ENCODE data around the gene EPS15.

The EPS15 gene

DNA sequence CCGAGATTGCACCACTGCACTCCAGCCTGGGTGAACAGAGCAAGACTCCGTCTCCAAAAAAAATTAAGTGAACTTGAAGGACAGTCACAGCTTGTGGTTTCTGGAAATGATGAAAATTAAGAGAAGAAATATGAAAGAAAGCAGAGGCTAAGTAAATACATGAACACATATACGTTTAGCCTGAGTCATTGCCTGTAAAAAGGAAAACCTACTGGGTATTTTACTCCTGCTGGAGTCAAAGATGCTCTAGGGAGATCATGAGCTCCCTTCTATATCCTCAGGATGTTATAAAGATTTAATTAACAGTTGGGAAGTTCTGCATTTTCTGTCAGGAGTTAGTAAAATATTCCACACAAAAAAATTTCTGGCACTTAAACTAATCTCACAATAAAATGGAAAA lies 145.2 kb downstream of the EPS15 start:
- DNase-seq (ENCODE audit: low spot score): no peak

DNA sequence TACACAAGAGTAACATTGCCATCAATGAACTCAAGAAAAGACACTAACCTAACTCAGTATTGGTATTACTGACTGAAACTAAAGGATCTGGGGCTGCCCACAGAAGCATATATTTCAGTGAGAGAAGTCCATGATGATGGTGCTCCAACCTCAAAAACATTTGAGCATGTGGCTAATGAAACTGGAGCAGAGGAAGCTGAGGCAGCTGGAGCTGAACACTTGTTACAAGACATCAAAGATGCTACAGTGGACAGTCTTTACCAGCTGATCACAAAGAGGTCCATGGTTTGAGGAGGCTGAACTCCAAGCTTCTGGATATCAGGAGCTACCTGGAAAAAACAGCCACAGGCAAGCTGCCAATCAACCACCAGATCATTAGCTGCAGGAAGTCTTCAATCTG lies 146.5 kb downstream of the EPS15 start:
- no peak for DNase-seq (ENCODE audit: low spot score)

DNA sequence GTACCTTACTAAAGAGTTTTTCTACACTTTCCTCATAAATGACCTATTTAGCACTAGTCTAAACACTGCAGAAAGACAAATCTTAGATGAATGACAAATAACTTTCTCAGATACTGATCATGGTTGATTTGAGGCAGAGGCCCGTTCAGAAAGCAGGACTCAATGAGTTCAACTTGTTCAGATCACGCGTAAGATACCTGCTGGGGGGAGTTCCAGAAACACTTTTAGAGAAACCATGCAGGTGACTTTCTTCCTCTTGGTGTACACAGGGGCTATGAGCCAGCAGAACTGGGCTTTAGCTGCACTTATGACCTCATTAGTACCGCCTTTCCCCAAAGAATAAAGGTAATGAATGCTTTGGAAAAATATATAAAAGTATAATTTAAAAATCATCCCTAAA lies 149.9 kb downstream of the EPS15 start:
- DNase-seq (ENCODE audit: low spot score): no peak

DNA sequence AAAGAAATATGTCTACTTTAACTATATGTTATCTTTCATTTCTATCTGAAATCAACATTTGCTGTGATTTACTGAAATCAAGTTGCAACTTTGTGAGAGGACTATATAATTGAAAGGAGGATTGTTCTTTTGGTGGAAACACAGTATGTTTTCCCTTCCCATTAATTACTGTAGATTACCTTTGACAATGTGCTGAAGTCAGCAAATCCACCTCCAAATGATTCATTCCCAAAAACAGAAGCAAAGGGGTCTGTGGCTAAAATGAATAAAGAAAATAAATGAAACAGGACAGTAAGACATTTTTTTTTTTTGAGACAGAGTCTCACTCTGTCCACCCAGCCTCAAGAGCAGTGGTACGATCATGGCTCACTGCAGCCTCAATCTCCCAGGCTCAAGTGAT lies 153.3 kb downstream of the EPS15 start:
- no peak for DNase-seq (ENCODE audit: low spot score)

DNA sequence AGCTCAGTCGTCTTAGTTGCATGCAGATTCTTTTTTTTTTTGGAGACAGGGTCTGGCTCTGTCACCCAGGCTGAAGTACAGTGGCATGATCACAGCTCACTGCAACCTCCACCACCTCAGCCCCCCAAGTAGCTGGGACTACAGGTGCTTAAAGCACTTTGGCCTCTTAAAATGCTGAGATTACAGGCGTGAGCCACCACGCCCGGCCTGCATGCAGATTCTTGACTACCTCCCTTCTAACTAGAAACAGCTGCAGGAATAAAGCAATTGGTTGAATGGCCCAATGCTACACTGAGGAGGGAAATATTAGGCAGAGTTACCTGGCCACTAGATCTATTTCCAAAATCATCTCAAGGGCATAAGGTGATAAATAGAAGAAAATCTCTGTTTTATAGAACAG lies 159.2 kb downstream of the EPS15 start:
- DNase-seq (ENCODE audit: low spot score): no peak

DNA sequence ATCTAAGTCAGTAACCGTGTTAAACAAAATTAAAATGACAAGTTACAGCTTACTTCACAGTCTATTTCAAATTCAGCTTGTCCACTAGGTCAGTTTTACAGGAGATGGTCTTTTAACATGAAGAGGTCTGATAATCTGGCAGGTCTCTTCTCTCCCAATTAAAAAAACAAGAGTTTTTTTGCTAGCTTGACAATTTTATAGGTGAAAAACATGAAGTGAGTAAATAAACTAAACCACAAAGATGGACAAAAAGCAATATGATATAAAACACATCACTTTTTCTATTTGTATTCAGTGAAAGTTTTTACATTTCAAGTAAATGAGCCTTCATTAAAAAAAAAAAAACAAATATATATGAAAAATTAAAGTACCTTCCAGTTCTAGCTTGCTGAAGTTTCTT lies 163.7 kb downstream of the EPS15 start:
- no peak for DNase-seq (ENCODE audit: low spot score)

DNA sequence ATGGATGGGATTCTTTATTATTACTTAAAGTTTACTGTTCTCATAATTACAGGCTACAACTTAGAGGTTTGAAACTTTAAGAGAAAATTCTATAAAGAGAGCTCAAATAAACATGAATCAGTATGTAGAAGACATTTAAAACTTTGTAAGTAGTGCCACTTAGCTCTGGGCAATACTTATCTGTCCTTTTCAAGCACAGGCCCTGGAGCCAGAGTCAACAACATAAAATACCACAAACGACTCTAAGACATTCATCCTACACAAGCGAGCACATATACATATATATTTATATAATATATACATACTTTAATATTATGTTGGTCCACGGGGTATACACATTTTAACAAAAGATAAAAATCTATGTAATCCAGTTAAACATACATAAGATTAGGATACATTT lies 164.7 kb downstream of the EPS15 start:
- no peak for DNase-seq (ENCODE audit: low spot score)

DNA sequence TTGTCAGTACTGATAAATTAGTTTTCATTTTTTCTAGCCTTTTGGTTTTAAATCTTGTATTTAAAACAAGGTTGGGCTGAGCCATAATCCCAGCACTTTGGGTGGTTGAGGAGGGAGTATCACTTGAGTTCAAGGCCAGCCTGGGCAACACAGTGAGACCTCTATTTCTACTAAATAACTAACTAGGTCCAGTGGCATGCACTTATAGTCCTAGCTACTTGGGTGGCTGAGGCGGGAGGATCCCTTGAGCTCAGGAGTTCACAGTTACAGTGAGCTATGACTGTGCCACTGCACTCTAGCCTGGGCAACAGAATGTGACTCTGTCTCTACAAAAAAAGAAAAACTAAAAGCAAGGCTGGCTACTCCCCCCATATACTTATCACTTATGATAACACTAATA lies 167.2 kb downstream of the EPS15 start:
- DNase-seq (ENCODE audit: low spot score): no peak

DNA sequence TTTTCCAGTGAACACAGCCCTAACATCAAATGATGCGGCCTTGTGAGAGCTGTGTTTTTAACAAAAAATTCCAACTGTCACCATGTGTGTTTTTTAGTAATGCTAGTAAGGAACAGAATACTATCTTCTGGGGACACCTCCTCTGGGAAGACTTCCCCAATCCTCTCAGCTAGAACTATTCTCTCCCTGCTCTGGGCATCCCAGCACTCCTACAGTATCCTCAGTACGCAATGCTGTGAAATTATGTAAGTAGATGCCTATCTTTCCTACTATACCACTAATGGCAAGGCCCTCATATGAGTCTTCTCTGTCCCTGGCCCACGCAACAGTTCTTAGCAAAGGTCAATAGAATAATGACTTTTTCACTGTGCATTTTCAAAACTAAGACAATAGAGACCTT lies 169.2 kb downstream of the EPS15 start:
- DNase-seq (ENCODE audit: low spot score): no peak

DNA sequence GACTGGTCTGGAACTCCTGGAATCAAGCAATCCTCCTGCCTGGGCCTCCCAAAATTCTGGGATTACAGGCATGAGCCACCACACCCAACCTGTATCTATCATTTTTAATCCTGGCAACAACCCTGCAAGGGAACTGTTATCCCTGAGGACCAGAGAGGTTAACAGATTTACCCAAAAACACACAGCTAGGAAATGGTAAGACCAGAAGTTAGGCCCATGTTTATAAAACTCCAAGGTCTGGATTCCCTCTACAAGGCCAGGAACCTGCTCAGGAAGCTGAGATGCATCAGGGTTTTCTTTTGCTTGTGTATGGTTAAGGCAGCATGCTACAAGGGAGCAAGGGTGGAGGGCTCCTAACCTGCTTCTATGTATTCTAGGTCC lies 170.9 kb downstream of the EPS15 start:
- no peak for DNase-seq (ENCODE audit: low spot score)

DNA sequence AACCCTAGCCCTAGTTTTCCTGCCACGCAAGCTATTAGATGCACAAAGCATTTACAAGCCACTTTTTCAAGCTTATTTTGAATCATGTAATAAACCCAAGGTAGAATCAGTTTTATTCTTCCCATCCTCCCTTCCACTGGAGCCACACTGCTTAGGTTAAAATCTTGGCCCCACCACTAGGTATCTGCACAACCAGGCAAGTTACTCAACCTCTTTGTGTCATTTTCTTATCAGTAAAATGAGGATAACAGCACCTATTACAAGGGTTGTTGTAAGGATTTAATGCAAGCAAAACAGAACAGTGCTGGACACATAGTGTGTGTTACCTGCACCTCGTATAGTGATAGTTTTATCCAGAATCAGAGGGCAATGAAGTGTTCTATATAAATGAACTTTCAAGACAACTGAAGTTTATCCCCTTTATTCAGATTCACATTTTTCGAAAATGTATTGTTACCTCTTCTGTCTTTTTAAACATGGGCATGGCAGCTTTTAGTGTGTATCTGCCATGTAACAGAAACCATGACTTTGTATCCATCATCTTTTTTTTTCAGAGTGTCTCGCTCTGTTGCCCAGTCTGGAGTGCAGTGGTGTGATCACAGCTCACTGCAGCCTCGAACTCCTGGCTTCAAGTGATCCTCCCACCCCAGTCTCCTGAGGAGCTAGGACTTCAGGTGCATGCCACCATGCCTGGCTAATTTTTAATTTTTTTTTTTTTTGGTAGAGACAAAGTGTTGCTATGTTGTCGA lies 171.5 kb downstream of the EPS15 start:
- DNase-seq (ENCODE audit: low spot score): no peak

DNA sequence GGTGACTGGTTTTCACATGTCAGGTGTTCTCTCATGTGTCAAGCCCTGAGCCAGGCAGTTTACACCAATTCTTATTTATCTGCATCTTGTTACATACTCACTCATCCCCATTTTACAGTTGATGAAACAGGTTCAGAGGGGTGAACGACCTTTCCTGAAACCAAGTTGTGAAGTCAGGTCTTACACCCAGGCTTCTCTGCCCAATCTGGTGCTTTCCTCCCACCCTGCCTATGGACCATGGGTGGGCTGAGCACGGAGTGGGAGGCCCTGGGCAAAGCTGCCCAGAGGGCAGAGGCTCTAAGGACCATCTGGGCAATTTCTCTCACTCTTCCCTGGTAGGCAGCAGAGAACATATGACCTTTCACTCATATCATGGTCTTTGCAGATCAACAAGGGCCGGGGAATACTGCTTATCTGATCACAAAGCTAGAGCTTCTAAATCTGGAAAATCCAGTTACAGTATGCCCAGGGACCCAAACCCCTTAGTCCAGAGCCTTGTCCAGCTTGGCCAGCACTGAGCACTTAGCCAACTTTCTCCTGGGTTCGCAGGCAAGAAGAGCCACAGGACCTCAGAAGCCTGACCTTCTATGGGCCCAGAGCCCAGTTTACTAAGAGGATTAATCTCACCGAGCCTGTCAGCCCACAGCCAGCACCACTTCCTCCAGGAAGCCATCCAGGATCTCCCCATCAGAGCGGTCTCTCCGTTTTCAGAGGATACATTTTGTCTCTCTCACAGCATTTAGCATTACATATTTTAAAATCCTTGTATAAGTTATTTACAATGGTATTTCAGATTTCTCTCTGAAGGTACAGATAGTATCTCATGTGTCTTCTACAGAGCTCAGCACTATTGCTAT lies 172.8 kb downstream of the EPS15 start:
- no peak for DNase-seq (ENCODE audit: low spot score)

DNA sequence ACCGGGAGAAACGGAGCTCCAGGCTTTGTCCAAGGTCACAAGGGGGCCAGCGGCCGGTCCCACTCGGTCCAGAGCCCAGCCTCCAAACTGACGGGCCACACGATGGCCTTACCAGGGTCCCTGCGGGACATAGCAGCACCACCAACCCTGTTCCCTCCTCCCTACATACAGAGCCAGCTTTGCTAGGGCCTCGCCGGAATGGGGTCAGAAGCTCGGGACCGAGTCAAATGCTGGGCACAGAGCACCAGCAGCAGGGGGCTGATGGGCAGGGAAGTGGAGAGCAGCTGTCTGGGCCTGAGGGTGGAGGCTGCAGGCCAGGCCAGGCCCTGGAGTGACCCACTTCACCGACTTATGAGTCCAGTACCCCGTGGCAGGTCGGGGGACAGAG lies 173.8 kb downstream of the EPS15 start:
- no peak for DNase-seq (ENCODE audit: low spot score)

DNA sequence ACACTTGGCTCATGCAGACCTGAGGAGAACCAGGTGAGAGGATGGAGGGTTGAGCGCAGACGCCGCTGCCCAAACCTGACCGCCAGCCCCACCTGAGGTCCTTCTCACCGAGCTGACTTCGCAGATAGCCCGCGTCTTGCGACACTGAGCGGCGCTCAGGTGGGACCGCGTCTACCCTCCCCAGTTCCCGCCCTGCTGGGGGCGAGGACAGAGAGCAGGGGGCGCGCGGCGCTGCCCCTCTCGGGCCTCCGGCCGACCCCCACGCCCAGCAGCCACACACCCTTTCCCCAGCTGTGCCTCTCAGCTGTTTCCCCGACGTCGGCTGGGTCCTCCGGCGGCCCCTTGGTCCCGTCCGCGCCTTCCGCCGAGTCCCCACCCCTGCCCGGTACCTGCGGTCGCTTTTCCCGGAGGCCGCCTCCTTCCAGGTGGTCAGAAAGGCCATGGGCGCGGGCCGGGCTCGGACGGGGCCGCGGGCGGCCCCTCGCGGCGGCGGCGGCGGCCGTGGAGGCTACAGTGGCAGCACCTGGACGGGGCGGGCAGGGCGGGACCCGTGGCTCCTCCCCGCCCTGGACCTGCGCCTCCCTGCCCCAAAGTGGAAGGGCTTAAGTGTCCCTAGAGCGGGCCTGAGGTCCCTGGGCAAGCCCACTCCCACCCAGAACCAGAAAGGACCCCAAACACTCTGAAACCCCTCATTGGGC lies 174.3 kb downstream of the EPS15 start:
- no peak for DNase-seq (ENCODE audit: low spot score)

DNA sequence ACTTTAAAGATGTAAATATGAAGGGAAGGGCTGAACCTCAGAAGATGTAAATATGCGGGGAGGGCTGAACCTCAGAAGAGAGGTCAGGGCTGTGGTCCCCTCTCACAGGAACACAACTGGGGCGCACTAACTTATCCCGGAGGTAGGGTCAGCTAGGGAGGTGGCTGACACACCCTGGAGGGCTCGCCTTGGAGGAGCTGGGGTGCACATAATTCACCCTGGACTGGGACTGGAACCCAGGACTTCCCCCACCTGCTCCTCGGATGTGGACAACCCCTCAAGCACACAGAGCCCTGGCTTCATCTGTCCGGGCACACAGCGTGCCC lies 174.8 kb downstream of the EPS15 start:
- DNase-seq (ENCODE audit: low spot score): no peak

DNA sequence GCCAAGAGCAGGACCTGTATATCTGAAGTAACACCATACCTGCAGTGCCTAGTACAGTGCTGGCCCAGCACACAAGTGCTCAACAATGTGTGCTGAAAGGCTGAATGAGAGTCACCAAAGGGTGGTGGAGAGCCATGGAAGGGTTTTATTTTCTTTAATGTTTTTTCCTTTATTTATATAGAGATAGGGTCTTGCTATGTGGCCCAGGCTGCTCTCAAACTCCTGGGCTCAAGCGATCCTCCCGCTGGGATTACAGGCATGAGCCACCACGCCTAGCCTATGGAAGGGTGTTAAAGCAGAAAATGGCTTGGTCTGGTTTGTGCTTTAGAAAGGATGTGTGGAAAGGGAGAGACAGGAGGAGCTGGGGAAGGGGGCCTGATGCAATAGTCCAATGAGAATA lies 175.4 kb downstream of the EPS15 start:
- no peak for DNase-seq (ENCODE audit: low spot score)

DNA sequence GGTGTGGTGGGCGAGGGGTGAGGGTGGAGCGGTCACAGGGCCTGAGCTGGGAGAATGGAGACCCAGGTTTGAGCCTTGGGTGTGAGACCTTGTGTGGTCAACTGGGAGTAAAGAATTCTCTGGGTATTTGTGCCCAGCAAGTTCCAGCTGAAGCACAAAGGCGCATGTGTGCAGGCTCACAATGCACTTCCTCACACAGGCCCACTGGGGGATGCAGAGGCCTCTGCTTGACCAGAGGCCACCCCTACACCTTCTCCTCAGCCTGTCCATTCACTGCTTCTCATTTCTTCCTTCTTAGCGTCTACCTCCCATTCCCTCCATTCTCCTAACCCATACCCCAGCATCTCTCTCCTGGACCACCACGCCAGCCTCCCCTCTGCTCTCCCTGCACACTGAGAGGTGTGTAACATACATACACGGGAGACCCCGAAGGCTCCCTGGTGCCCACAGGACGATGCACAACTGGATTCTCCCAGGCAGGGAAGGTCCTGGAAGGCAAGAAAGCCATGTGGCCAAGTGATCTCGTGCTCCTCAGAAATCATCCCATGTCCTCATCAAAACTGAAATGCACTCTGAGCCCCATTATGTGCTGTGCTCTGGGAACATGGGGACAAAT lies 176.4 kb downstream of the EPS15 start:
- no peak for DNase-seq (ENCODE audit: low spot score)

DNA sequence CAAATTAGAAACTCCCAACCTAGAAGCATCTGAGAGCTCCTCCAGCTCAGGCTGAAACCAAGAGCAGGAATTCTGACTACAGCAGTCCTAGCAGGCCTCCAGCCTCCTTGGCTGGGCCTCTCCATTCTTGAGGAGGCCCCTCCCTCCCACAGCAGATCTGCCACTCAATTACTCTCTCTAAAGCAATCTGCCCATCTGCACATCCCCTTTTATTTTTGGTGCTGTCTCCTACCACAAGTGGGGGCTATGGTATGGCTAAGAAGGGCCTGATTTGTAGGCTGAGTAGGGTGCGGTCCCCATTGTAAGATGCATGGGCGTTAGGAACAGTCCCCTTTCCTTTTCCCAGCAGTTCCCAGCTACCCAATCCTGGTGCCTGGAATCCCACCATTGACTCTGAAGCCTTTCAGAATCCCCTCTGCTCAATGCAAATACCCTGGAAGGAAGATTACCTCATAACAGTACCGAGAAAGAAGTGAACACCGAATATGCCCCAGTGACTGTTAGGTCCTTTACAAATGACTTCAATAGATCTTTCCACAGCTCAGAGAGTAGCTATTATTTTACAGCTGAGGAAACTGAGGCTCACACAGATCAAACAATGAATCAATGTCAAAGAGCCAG lies 177.1 kb downstream of the EPS15 start:
- no peak for DNase-seq (ENCODE audit: low spot score)

DNA sequence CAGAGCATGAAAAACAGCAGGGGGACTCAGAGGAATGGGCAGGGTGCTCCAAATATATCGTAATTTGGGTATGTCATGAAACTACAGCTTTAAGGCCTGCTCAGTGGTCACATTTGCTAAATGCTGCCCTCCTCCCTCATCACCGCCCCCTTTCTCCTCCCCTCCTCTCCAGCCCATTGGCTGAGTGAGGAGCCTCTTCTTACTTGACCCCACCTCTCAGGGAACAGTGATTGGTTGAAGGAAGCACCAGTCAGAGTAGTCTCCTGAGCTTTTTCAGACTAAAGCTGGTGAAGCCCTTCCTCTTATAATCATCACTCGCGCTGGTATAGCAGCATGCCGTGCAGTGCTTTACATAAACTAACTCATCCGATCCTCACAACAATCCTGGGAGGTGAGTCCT lies 178.7 kb downstream of the EPS15 start:
- no peak for DNase-seq (ENCODE audit: low spot score)

DNA sequence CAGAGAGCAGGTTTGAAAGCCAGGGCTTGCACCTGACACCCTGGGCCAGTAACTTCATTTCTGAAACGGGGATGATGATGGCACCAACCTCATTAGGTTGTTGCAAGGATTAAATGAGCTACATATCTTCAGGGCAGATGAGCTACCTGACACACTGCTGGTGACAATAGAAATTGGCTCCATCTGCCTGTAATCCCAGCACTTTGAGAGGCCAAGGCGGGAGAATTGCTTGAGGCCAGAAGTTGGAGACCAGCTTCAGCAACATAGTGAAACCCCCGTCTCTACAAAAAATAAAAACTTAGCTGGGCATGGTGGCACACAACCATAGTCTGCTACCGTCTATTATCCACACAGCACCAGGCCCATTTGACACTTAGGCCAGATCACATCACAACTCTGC lies 182.4 kb downstream of the EPS15 start:
- DNase-seq (ENCODE audit: low spot score): no peak

DNA sequence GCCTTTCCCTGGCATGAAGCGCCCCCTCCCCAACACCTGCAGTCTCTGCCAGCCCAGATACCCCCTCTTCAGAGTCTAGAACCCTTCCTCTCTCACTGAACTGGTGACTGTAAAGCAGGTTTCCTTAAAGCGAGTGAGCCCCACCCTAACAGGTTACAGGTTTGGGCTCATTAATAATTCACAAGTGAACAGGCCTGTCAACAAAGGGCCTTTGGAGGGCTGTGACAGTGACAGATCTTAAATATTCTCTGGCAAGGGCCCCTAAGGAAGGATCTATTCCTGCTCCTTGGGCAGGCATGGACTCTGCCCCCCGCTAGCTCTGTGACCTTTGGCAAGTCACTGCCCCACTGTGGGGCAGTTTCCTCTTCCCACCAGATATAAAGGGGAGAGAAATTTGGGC lies 183.1 kb downstream of the EPS15 start:
- DNase-seq (ENCODE audit: low spot score): no peak

Measured in hepatic stellate cell (primary cell).